Measurements from ENCODE around the gene BMP2.

BMP2 gene

GRCh38 chr20:6828794-6829423 lies 61.4 kb downstream of the BMP2 start:
- peak in 37 of 58 donors; percentile 0 to 67 (median 16) for DNase-seq

GRCh38 chr20:6829510-6830116 lies 62.1 kb downstream of the BMP2 start:
- DNase-seq = no peak

Data from anterior cingulate cortex (tissue), 58 donors.